ENCODE results near the gene ROBO1.

Gene ROBO1

GRCh38 chr3:78690766-78691165, 1077.0 kb downstream of the ROBO1 start:
- Histone ChIP-seq H4K20me1 (ENCODE audit: low read depth, low read length) (no peaks in the 10 kb centered on the region), H3K27me3 (ENCODE audit: low read length) (no peaks in the 10 kb centered on the region), H3K9me3 (ENCODE audit: insufficient read depth, low read length) (no peaks in the 10 kb centered on the region), H3F3A (ENCODE audit: insufficient read depth) (no peaks in the 10 kb centered on the region), H3K4me2 (ENCODE audit: low read depth, low read length, poor library complexity, severe bottlenecking) (no peak overlapping the region), H3K79me2 (ENCODE audit: insufficient read depth, low read length) (no peaks in the 10 kb centered on the region), H3K9me2 (replicated peaks; ENCODE audit: insufficient read depth, low read length) (no peaks in the 10 kb centered on the region), H2AFZ (ENCODE audit: low read depth, low read length, severe bottlenecking) (no peak overlapping the region), H3K36me3 (ENCODE audit: low read length) (no peaks in the 10 kb centered on the region), H3K9ac (ENCODE audit: low read length) (no peak overlapping the region), H3K4me3 (ENCODE audit: insufficient read depth, low read length, poor library complexity, severe bottlenecking) (no peak overlapping the region), H3K27ac (ENCODE audit: low read depth, low read length) (no peak overlapping the region)
- no peak for TF ChIP-seq EZH2phosphoT487 (conservative IDR thresholded peaks at IDR 0.05; ENCODE audit: low read length)
- TF ChIP-seq CTCF (IDR thresholded peaks at IDR 0.05; ENCODE audit: insufficient read depth, low read length, poor library complexity, severe bottlenecking), result no peak

GRCh38 chr3:78689378-78689777, 1078.4 kb downstream of the ROBO1 start:
- Histone ChIP-seq H2AFZ (ENCODE audit: low read depth, low read length, severe bottlenecking) (no peak overlapping the region), H4K20me1 (ENCODE audit: low read depth, low read length) (no peaks in the 10 kb centered on the region), H3K4me2 (ENCODE audit: low read depth, low read length, poor library complexity, severe bottlenecking) (no peak overlapping the region), H3K79me2 (ENCODE audit: insufficient read depth, low read length) (no peaks in the 10 kb centered on the region), H3K36me3 (ENCODE audit: low read length) (no peaks in the 10 kb centered on the region), H3K27ac (ENCODE audit: low read depth, low read length) (no peak overlapping the region), H3K9me2 (replicated peaks; ENCODE audit: insufficient read depth, low read length) (no peaks in the 10 kb centered on the region), H3K4me3 (ENCODE audit: insufficient read depth, low read length, poor library complexity, severe bottlenecking) (no peak overlapping the region), H3K9me3 (ENCODE audit: insufficient read depth, low read length) (no peaks in the 10 kb centered on the region), H3K9ac (ENCODE audit: low read length) (no peak overlapping the region), H3K27me3 (ENCODE audit: low read length) (no peaks in the 10 kb centered on the region), H3F3A (ENCODE audit: insufficient read depth) (no peaks in the 10 kb centered on the region)
- TF ChIP-seq CTCF (IDR thresholded peaks at IDR 0.05; ENCODE audit: insufficient read depth, low read length, poor library complexity, severe bottlenecking), result no peak
- TF ChIP-seq EZH2phosphoT487 (conservative IDR thresholded peaks at IDR 0.05; ENCODE audit: low read length), result no peak

- no peak overlapping the region for H3K4me3 ChIP-seq (ENCODE audit: insufficient read depth, low read length, poor library complexity, severe bottlenecking)
- no peak overlapping the region for H3K4me2 ChIP-seq (ENCODE audit: low read depth, low read length, poor library complexity, severe bottlenecking)
- H4K20me1 ChIP-seq (ENCODE audit: low read depth, low read length), result no peaks in the 10 kb centered on the region
- H2AFZ ChIP-seq (ENCODE audit: low read depth, low read length, severe bottlenecking), result no peak overlapping the region
- H3K9me3 ChIP-seq (ENCODE audit: insufficient read depth, low read length), result no peaks in the 10 kb centered on the region
- no peaks in the 10 kb centered on the region for H3K36me3 ChIP-seq (ENCODE audit: low read length)
- no peaks in the 10 kb centered on the region for H3K27me3 ChIP-seq (ENCODE audit: low read length)
- TF ChIP-seq CTCF (IDR thresholded peaks at IDR 0.05; ENCODE audit: insufficient read depth, low read length, poor library complexity, severe bottlenecking) (no peak), EZH2phosphoT487 (conservative IDR thresholded peaks at IDR 0.05; ENCODE audit: low read length) (no peak)
- H3K9ac ChIP-seq (ENCODE audit: low read length), result no peak overlapping the region
- H3K9me2 ChIP-seq (replicated peaks; ENCODE audit: insufficient read depth, low read length), result no peaks in the 10 kb centered on the region
- no peaks in the 10 kb centered on the region for H3F3A ChIP-seq (ENCODE audit: insufficient read depth)
- no peaks in the 10 kb centered on the region for H3K79me2 ChIP-seq (ENCODE audit: insufficient read depth, low read length)
- H3K27ac ChIP-seq (ENCODE audit: low read depth, low read length), result no peak overlapping the region
Observed at GRCh38 chr3:78687520-78687919, 1080.3 kb downstream of the ROBO1 start.
